HG03175 (cell line): ENCODE results near the gene CHRND.
"Not testable (repeated sequence)": the region's sequence is repeated elsewhere in the genome, so short reads cannot be mapped to it uniquely, and the experiment has no call there.

Source experiments
- ATAC-seq: cut with Tn5 transposase; IDR thresholded peaks from one replicate; pipeline ENCODE4 v1.9.1; 2021; ENCODE audit warnings: mild to moderate bottlenecking, moderate library complexity; ENCODE audit not compliant: unreplicated experiment

The CHRND gene

GRCh38 chr2:232570481-232570880 is 44.5 kb downstream of the CHRND start:
- not testable (repeated sequence) for ATAC-seq

GRCh38 chr2:232571026-232571474 is 45.1 kb downstream of the CHRND start:
- ATAC-seq, result no peak

GRCh38 chr2:232573042-232573441 is 47.1 kb downstream of the CHRND start:
- ATAC-seq, result no peak

GRCh38 chr2:232573771-232574435 is 47.9 kb downstream of the CHRND start:
- no peak for ATAC-seq

- ATAC-seq, result no peak
Measured at GRCh38 chr2:232574674-232575403, 48.9 kb downstream of the CHRND start.

GRCh38 chr2:232575404-232575746 is 49.4 kb downstream of the CHRND start:
- ATAC-seq, result no peak

GRCh38 chr2:232576995-232577394 is 51.0 kb downstream of the CHRND start:
- ATAC-seq, result no peak

GRCh38 chr2:232577841-232578240 is 51.9 kb downstream of the CHRND start:
- no peak for ATAC-seq

GRCh38 chr2:232578626-232579025 is 52.7 kb downstream of the CHRND start:
- no peak for ATAC-seq

GRCh38 chr2:232580648-232580981 is 54.7 kb downstream of the CHRND start:
- ATAC-seq, result no peak

GRCh38 chr2:232581725-232582124 is 55.8 kb downstream of the CHRND start:
- no peak for ATAC-seq

- ATAC-seq, result no peak
Measured at GRCh38 chr2:232584238-232584637, 58.3 kb downstream of the CHRND start.
